GM21717 (cell line): ENCODE measurements around the gene THAP8.

Experiments used
- ATAC-seq: cut with Tn5 transposase; IDR thresholded peaks from one replicate; pipeline ENCODE4 v1.9.1; 2021; ENCODE audit warnings: mild to moderate bottlenecking, moderate library complexity; ENCODE audit not compliant: unreplicated experiment

The THAP8 gene

DNA sequence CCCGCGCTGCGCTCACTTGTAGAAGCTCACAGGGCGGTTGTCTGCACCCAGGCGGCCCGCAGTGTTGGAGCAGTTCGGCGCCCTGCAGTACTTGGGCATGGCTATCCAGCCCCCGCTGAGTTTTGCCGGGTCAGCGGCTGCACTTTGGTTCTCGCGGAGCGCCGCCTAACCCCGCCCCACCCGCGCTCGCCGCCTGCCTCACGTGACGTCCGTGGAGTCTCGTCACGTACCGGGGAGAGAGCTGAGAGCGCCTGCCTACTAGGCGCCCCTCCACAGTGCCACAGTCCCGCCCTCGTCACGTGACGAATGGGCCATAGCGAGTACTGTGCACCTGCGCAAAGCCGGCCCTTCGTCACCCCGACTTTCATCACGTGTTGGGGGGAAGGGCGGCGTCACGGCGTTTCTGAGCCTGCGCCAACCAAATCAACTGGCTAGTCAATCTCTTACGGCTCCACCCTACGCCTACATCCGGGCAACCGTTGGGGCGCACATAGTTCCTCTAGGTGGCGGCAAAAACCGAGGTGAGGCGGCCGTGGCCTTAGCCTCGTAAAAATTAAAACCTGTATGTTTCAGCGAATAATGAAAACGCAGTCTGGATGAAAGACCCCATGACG, at the start of gene THAP8:
Gene THAP8, minus strand, starts transcription at position 167 of the 614 bp plus-strand sequence. Its CDS starts 68 bp downstream, at position 99.
- ATAC-seq = peak; percentile 67

- ATAC-seq = no peak
These were observed 49.0 kb upstream of the THAP8 start for GRCh38 chr19:36103040-36103626.

- no peak for ATAC-seq
These were observed 47.7 kb upstream of the THAP8 start for GRCh38 chr19:36101550-36102327.

GRCh38 chr19:36100476-36100875, 46.4 kb upstream of the THAP8 start:
- no peak for ATAC-seq

DNA sequence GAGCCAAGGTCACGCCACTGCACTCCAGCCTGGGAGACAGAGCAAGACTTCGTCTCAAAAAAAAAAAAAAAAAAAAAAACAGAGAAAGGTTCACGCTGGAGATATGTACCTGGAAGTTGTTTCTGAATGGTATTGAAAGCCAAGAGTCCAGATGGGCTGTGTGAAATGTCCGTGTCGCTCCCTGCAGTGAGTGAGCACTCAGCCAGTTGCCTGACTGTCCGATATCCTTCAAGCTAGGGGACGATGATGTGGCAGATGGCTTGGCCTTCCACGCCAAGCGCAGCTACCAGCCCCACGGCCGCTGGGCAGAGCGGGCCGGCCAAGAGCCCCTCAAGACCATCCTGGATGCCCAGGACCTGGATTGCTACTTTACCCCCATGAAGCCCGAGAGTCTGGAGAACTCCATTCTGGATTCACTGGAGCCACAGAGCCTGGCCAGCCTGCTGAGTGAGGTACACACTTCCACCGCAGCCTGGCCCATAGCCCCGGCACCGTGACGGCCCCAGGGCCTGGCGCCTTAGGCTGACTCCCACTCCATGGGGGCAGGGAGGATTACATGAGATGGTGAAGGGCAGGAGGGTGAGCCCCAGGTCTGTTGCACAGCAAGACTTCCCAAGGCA, 45.2 kb upstream of the THAP8 start:
- ATAC-seq = no peak

DNA sequence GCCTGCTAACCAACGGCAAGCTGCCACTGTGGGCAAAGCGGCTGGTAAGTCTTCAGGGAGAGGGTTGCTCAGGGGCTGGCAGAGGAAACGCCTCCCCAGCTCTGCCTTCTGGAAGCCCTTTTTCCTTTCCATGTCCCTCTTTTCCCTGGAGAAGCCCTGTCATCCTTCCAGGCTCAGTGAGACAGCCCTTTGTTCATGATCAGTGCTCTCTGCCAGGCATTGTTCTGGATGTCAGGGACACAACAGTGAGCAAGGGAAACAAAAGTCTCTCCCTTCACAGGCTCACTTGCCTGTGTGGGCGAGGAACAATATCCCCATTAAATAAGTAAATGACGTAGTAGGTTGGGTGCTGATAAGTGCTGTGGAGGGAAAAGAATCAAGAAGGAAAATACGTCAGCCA, 43.0 kb upstream of the THAP8 start:
- ATAC-seq = no peak

DNA sequence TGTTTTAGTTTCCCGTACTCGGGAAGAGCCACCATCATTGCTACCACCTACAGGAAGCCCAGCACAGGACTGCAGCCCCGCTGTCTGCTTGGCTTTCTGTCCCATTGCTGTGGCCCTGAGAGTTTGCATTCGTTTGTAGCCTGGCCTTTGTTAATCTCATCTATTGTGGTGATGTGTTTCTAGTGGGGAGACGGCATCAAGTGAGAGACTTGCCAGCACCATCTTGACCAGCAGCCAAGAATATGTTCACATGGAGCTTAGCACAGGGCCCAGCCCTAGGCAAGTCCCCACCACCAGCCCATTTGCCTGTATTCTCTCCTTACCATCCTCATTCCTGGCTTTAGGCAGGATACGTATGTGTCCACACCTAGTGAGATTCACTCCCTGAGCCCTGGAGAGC, 39.6 kb upstream of the THAP8 start:
- no peak for ATAC-seq

DNA sequence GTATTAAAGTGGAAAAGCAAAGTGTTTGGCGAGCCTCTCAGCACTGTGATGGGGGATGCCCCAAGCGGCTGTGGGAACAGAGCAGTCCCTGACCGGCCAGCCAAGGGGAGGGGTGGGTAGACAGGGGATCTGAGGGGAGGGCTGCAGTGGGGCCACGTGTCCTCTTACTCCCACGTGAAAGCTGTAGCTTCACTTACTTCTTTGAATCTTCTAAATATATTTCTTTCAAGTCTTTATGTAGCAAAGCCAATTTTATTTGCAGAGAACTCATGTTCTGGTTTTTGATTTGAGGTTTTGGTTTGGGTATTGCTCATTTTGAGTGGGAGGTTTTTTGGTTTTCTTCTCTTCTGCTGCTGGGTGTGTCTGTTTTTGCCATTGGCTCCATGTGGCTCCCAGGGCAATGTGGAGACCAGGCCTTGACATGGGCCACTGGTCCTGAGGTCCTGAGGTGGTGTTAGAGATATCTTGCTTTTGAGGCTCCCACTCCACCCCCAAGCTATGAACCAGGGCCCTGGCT, 39.1 kb upstream of the THAP8 start:
- no peak for ATAC-seq

DNA sequence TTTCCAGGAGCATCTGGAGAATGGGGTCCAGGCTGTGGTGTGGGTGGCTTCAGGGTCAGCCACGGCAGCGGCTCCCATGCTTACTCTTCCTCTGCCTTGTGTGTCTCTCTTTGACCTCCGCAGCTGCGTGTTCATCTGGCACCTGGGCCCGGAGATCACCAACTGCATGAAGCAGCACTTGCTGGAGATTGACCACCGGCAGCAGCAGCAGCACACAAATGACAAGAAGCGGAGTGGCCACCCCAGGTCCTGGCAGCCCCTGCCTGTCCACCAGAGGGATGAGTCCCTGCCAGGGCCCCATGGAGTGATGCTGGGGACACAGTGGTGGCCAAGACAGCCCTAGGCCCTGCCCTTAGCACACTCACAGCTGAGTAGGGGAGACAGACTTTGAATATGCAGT, 38.5 kb upstream of the THAP8 start:
- no peak for ATAC-seq

- ATAC-seq = no peak
These were observed 37.0 kb upstream of the THAP8 start for GRCh38 chr19:36090910-36091695.

DNA sequence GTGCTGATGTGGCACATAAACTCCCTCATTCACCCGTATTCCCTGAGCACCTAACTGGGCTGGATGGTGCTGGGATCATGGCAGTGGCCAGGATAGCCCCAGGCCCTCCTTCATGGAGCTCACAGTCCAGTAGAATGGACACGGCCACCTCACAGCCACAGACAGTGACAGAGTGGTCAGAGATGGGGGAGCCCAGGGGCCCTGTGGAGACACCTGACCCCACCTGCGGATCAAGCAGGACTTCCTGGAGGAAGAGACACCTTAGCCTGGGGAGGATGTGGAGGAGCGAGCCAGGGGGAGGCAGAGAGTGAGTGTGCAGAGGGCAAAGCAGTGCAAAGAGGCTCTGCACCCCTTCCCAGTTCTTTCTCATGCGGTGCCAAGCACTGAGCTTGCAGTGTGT, 35.8 kb upstream of the THAP8 start:
- ATAC-seq = no peak

GRCh38 chr19:36086326-36086725, 32.2 kb upstream of the THAP8 start:
- no peak for ATAC-seq

GRCh38 chr19:36084231-36085009, 30.3 kb upstream of the THAP8 start:
- no peak for ATAC-seq

DNA sequence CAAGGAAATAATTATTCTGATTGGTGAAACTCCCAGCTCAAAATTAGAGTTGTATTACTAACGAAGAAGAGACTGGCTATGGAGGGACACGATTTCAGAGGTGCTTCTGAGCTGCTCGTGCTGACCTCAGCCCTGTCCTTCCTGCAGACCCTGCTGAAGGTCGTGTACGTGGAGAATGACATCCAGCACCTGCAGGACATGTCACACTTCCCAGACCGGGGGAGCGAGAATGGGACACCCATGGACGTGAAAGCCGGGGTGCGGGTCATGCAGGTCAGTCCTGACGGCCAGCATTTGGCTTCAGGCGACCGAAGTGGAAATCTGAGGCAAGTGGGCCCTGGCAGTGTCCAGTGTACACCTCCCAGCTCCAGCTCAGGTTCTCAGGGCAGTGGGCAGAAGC, 28.8 kb upstream of the THAP8 start:
- no peak for ATAC-seq

DNA sequence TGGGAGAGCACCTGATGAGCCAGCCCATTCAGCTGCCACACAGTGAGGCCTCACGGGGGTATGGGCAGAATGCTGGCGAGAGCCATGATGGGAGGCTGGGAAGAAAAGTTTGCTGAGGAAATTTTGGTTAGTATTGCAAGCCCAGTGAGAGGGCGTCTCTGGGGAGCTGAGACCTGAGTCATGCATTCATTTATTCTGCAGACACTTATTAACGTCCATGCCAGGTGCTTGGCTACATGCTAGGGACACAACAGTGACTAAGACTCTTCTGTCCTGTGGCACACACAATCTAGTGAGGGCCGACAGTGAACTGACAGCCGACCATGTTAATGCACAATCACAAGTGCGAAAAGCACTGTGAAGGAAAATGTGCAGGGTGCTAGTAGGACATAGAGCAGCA, 27.8 kb upstream of the THAP8 start:
- ATAC-seq = no peak

DNA sequence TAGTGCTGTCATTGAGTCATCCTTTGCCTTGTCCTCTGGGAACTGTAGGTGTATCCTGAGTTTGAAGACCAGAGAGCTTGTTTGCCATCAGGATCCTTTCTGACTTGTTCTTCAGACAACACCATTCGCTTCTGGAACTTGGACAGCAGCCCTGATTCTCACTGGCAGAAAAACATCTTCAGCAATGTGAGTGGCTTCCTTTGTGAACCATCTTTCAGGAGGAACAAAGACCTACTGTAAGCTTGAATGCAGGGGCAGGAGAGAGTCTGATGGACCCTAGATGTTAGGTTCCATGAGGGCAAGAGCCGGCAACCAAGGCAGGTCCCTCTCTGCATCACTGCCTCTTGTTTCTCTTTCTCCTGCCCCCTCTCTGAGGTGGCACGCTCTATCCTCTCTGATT, 27.3 kb upstream of the THAP8 start:
- ATAC-seq = no peak

DNA sequence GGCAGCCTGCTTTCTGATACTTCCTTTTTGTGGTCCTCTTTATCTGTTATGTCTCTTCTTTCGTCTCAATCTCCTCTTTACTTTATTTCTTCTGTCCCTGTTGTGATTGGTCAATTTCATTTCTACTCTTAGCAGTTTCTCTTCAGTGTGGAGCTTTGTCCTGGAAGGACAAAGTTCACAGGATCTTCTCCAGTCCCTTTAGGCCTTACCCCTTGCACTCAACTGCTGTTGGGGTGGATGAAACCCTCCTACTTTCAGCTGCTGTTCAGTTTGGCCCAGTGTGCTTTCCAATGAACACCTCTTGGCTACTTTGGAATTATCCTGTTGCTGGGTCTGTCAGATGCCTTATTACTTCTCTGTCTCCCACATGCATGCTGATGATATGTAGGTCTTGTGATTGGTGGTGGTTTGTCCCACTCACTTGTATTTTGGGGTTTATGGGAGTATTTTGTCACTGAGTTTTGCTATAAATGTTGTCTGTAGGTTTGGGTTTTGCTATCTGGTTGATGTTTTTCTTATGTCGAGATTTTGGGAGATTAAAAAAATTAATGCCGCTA, 25.4 kb upstream of the THAP8 start:
- ATAC-seq = no peak

GRCh38 chr19:36073121-36073876, 19.2 kb upstream of the THAP8 start:
- no peak for ATAC-seq

DNA sequence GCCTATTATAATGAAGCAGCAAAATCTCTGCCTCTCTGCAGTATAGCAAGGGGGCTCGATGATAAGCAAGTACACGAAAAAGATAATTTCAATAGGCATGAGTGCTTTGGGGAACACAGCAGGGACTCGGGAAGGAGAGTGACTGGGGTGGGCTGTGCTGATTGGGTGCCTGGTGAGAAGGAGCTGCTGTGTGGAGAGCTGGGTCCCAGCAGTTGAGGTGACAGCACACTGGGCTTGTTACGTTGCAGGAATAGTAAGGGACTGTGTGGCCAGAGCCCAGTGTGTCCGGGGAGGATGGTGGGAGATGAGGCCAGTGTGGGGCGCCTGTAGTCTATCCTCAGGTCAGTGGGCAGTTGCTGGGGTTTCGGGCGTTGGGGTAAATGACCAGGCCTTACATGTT, 18.0 kb upstream of the THAP8 start:
- ATAC-seq = no peak
